ENCODE results near the gene NACC2. TPM values are rescaled to one million over a fixed set of nuclear protein-coding genes. Genes with fewer than 3 reads are reported as not detected.

The NACC2 gene
- total and polyA plus RNA-seq, 4 donors, result 4.8 to 17.8 (median 8.8) TPM

GRCh38 chr9:135976531-135976930 lies 118.6 kb downstream of the NACC2 start:
- H3K4me1 ChIP-seq (ENCODE audit: control insufficient read depth in 4 of 4, insufficient read depth in 4 of 4, low read length in 3 of 4), result no peaks in the 10 kb centered on the region

GRCh38 chr9:135975834-135976233 lies 119.3 kb downstream of the NACC2 start:
- H3K36me3 ChIP-seq (ENCODE audit: control insufficient read depth in 4 of 4, insufficient read depth in 3 of 4, low read depth in 1 of 4, low read length in 3 of 4), result no peaks in the 10 kb centered on the region
- no peaks in the 10 kb centered on the region for H3K4me1 ChIP-seq (ENCODE audit: control insufficient read depth in 4 of 4, insufficient read depth in 4 of 4, low read length in 3 of 4)
- H3K27me3 ChIP-seq (ENCODE audit: control insufficient read depth in 4 of 4, insufficient read depth in 4 of 4, low read length in 3 of 4), result no peaks in the 10 kb centered on the region
- TF ChIP-seq FOXA2 (IDR thresholded peaks at IDR 0.05), result no peak
- no peak for TF ChIP-seq JUND (IDR thresholded peaks at IDR 0.05)
- TF ChIP-seq GABPA (IDR thresholded peaks at IDR 0.05 in 1 of 2, conservative IDR thresholded peaks at IDR 0.05 in 1 of 2), result no peak
- no peak for TF ChIP-seq TAF1 (conservative IDR thresholded peaks at IDR 0.05)
- TF ChIP-seq HNF4G (IDR thresholded peaks at IDR 0.05), result no peak
- no peak for TF ChIP-seq MAX (IDR thresholded peaks at IDR 0.05)
- TF ChIP-seq ATF3 (IDR thresholded peaks at IDR 0.05), result no peak
- no peak for TF ChIP-seq CTCF (IDR thresholded peaks at IDR 0.05; ENCODE audit: low read depth, low read length, missing input control)
- TF ChIP-seq YY1 (IDR thresholded peaks at IDR 0.05), result no peak
- TF ChIP-seq RAD21 (IDR thresholded peaks at IDR 0.05), result no peak
- TF ChIP-seq SP1 (IDR thresholded peaks at IDR 0.05), result no peak
- TF ChIP-seq NR2F2 (IDR thresholded peaks at IDR 0.05), result no peak
- TF ChIP-seq HNF4A (conservative IDR thresholded peaks at IDR 0.05), result no peak
- no peak for DNase-seq (ENCODE audit: low spot score)
- no peak overlapping the region for H3K4me3 ChIP-seq (ENCODE audit: low read depth in 1 of 3, low read length in 3 of 3)
- no peak overlapping the region for H3K9ac ChIP-seq (ENCODE audit: low read depth in 1 of 2, low read length in 2 of 2)
- 82% methylated on average over 10 of the region's 10 CpGs for WGBS
- no peak overlapping the region for H3K27ac ChIP-seq (ENCODE audit: low read depth in 1 of 2, low read length in 2 of 2)
- H3K9me3 ChIP-seq (ENCODE audit: control insufficient read depth in 4 of 4, low read length in 3 of 4), result no peaks in the 10 kb centered on the region

More at GRCh38 chr9:135976531-135976930, 118.6 kb downstream of the NACC2 start:
- Histone ChIP-seq H3K27ac (ENCODE audit: low read depth in 1 of 2, low read length in 2 of 2) (no peak overlapping the region), H3K36me3 (ENCODE audit: control insufficient read depth in 4 of 4, insufficient read depth in 3 of 4, low read depth in 1 of 4, low read length in 3 of 4) (no peaks in the 10 kb centered on the region), H3K9ac (ENCODE audit: low read depth in 1 of 2, low read length in 2 of 2) (no peak overlapping the region), H3K27me3 (ENCODE audit: control insufficient read depth in 4 of 4, insufficient read depth in 4 of 4, low read length in 3 of 4) (no peaks in the 10 kb centered on the region), H3K4me3 (ENCODE audit: low read depth in 1 of 3, low read length in 3 of 3) (no peak overlapping the region), H3K9me3 (ENCODE audit: control insufficient read depth in 4 of 4, low read length in 3 of 4) (no peaks in the 10 kb centered on the region)
- no peak for DNase-seq (ENCODE audit: low spot score)
- TF ChIP-seq HNF4G (IDR thresholded peaks at IDR 0.05) (no peak), JUND (IDR thresholded peaks at IDR 0.05) (no peak), REST (IDR thresholded peaks at IDR 0.05) (no peak), YY1 (IDR thresholded peaks at IDR 0.05) (no peak), SP1 (IDR thresholded peaks at IDR 0.05) (no peak), ATF3 (IDR thresholded peaks at IDR 0.05) (no peak)
- 84% methylated on average over 13 of the region's 13 CpGs for WGBS

All from liver (tissue), 9 donors.